GM19239 (cell line): ENCODE results near the gene HES1.
A peak's percentile ranks its signal among the peaks of the same experiment; 100 is the strongest.

Experiments
- DNase-seq: peaks from one replicate; pipeline ENCODE4 v3.0.0; 2011; ENCODE audit warnings: low spot score; ENCODE audit not compliant: insufficient read length
- FAIRE-seq: peaks from 2 replicates; lab custom pipeline; 2011; peaks lifted over from hg19 to GRCh38; lab: Jason Lieb, UNC

The HES1 gene

DNA sequence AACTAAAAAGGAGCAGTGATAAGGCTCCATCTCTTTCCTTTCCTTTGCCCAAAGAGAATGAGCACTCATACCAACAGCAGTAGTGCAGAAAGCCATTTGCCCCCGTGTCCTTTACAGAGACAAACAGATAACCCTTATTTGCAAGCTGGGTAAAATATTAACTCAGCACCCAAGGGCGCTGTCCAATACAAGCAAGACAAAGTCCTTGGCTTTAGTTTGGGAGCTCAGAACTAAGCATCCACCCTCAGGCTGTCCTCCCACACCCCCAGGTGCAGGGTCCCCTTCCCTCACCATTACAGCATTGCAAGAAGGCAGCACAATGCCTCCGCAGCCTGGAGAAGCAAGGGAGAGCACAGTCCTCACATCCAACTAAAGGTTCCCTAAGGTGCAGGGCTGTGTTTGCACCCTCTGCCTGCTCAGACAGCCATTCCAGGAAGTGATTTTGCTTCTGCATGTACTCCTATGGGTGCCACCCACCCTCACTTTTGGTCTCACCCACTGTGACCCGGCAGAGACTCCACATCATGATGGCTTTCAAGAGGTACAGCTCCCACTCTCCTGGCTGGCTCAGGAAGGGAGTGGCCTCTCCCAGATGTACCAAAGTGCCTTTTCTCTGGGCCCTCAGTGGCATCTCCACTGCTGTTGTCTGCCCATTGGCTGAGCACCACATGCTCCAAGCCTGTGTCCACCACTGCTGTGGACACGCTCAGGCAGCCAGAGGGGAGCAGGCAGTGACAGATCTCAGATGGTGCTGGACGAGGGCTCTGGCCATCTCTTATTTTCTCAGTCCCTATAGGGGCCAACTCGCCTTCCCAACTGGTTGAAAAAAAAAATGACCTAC is 34.1 kb upstream of the HES1 start:
- DNase-seq (no peak), FAIRE-seq (no peak)

DNA sequence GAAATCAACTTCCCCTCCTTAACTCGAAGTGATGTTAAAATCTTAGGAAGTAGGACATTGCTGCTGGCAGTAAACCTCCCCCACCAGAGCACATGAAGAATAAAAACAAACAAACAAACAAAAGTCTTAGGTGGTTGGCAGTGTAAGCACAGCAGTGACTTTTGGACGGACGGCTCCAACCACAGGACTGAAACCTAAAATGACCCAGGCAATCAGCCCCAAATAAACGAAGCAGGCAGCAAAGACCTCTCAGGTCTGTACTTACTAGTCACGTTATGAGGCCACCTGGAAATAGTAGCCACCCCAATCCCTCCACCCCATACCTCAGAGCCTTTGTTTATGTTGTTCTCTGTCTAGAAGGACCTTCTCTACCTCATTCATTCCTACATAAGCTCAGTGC is 33.5 kb upstream of the HES1 start:
- FAIRE-seq, result peak; percentile 58
- DNase-seq, result no peak

DNA sequence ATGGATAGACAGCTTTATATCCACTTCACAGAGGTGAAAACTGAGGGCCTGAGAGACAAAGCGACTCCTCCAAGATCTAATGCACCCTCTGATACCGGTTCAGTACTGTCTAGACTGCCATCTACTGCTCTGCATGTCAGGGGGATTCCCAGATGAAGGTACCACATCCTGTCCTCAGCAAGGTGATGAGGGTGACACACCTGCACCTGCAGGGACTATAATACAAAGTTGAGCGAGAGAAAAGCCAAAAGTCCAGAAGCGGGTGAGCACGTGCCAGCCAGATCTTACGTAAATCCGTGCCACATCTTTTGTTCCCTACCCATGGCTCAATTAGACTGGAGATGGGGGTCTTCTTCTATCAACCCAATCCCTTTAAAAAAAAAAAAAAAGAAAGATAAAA is 32.4 kb upstream of the HES1 start:
- DNase-seq (no peak), FAIRE-seq (peak; percentile 76)

DNA sequence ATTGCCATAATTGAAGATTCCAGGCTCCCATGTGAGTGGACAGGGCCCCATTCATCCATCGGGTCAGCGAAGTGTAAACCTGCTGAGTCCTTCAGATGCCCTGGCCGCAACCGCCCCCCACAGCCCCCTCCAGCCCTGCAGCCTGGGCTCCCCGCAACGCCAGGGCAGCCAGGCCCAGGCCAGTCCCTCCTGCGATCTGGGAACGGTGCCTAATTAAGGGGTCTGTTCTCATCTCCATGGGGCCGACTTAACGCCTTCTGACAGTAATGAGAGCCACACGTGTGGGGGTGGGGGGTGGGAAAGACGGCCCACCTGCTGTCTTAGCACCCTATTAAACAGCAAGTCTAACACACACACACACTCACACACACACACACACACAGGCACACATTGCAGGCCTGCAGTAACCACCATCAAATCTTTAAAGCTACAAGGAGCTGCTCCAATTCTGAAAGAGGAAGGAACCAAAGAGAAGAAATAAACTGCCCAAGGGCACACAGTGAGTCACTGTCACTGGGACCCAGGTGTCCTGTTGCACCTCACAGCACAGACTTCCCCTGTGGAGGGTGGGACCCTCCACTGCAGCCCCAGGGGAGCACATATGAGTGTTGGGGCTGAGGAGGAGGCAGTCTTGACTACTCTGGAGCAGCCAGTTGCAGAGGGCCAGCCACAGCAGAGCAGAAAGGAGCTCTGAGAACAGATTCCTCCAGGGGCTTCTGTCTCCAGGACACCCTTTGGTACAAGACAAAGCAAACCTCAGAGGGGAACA is 31.8 kb upstream of the HES1 start:
- no peak for FAIRE-seq
- no peak for DNase-seq

DNA sequence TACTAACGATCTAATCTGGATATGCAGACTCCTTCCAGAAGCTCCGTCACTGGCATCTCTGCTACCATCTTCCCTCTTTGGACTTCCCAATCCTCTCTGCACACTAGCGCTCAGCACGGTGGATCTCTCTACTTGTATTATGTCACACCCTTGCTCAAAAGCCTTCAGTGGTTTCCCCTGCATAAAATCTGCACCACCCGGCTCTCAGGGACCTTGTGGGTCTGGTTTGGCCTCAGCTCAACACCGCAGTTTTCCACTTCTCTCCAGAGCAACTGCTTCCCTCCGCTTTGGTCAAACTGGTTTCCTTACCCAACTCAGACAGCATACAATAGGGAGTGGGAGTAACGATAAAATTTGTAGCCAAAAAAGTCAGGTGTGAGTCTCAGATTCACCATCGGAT is 30.7 kb upstream of the HES1 start:
- DNase-seq, result no peak
- FAIRE-seq, result no peak

DNA sequence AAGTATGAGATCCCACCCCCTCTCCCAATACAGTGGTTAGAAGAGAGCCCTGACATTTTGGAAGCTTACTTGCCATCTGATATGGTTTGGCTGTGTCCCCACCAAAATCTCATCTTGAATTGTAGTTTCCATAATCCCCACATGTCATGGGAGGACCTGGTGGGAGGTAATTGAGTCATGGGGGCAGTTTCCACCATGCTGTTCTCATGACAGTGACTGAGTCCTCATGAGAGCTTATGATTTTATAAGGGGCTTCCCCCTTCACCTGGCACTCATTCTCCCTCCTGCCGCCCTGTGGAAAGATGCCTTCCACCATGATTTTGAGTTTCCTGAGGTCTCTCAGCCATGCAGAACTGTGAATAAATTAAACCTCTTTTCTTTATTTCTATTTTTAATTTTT is 28.8 kb upstream of the HES1 start:
- no peak for FAIRE-seq
- no peak for DNase-seq

DNA sequence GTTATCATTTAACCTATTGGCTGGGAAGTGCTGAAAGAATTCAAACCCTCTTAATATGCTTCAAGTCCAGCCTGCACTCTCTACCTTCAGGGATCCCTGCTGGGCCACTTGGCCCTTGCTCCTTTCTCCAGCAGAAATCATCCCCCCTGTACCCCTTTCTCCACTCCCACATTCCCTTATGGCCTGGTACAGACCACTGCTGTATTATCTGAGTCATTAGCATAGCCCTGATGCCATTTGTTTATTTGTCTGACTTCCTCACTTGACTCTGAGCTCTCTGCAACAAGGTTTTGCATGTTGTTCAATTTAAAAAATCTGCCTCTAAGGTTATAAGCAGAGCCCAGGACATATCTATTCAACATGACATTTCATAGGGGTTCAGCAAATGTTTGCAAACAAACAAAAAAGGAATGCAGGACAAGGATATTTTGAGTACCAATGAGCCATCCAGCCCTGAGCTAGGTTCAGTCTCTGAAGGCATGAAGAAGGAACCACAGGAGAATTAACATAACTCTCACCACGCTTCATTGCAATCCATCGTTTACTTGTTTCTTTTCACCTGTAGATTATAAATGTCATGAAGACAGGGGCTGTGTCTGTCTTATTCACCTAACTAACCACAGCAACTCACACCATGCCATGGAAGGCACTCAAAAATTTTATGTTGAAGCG is 26.6 kb upstream of the HES1 start:
- peak; percentile 4 for FAIRE-seq
- DNase-seq, result no peak

DNA sequence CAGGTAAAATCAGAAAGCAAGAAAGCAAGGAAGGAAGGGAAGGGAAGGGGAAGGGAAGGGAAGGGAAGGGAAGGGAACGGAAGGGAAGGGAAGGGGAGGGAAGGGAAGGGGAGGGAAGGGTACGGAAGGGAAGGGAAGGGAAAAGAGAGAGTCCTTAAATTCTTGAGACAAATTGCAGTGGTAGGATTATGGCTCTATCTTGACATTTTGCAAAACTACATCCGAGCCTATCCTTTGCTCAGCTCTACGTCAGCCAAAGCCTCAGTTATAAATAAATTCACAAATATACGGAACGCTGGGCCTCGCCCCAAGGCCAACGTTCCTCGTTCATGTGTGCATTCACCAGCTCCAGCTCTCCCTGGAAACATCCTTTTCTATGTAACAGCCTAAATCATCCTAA is 25.5 kb upstream of the HES1 start:
- FAIRE-seq, result no peak
- no peak for DNase-seq

DNA sequence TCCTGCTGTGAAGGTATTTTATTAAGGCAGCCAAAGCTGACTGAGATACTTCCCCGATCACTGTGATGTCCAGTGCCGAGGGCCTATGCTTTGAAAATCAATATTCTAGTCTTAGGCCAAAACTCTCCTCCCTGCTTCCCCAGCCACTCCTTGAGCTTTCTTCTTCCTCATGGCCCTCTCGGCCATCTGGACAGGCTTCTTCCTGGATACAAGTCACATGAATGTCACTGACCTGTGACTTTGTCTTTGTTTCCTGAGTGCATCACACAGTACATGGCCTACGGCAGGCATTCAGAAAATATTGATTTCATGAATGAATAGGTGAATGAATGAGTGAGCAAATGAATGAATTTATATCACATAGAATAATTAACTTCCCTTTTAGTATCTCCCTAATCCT is 24.6 kb upstream of the HES1 start:
- DNase-seq (no peak), FAIRE-seq (no peak)

DNA sequence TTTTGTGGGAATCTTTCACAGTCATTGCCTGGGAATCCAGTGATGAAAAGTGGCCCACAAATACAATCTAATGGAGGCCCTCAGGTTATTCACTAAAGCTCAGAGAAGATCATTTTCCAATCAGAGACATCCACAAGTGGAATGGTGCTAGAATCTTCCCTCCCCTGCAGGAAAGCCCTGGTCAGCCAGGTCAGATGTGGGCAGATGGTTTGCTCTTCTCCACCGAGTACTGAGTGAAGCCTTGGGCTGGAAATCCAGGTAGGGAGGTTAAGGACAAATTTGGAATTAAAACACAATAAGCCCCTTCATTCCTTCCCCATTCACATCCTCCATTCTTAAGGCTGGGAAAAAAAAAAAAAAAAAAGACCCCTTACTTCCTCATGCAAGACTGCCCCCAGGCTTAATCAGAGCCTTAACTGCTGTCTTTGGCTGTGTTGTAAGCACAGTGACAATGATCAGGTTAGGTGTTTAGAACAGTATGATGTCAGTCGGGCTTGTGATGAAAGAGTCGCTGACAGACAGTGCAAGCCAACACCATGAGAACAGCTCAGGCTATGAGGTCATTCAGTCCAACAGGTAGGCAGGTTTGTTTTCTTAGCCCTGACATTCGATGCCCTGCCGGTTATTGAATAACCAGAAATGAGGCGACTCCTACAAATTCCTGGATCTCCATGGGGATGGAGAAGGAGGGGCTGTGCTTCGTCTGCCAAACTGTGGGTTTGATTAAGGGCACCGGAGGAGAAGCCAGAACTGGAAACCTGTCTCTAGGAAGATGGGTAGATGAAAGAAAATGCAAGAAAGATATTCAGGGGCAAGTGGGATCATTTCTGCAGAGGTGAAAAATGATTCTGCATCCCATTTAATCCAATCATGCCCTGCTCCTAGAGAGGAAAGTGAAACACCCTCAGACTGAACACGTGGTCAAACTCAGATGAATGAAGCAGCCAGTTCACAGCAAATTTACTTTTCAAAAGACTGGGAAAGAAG is 23.5 kb upstream of the HES1 start:
- DNase-seq (no peak), FAIRE-seq (no peak)

DNA sequence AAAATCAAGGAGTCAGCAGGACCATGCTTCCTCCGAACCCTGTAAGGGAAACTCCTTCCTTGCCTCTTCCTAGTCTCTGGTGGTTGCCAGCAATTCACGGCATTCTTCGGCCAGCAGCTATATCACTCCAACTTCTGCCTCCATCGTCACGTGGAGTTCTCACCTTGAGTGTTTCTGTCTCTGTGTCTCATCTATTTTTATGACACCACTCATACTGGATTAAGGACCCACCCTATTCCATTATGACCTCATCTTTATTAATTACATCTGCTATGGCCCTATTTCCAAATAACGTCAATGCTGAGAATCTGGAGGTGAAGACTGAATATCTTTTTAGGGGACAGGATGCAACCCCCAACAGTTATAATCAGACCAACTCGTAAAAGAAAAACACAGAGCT is 21.8 kb upstream of the HES1 start:
- DNase-seq, result no peak
- FAIRE-seq, result no peak

DNA sequence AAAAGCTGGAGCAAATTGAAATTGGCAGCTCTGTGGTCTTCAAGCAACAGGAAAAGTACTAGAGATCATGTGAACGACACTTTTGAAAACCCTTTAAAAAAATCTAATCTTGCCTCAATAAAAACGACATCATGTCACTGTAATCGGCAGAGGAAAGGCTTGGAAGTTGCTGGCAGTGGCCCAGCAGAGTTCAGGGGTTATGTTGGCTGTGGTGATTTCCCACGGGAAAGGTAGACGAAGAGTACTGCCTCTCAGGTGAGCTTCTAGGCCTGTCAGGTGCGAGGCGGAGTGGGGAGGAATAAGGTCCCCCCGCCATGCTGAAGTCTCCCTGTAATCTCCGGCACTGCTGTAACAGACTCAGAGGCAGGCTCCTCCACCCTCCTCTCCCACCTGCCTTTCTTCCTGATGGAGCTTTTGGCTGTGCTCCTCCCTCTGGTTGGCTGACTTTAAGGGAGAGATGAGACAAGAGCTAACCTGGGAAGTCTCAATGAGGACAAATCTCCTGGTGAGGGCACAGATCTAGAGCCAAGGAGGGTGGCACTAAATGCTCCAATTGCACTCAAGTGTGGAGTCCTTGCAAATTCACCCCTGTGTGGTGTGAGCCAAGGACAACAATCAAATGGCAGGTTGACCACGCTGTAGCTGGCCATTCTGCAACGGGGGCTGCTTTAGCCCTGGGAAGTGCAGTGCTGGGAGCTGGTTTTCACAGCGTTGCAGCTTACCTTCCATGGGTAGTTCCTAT is 18.7 kb upstream of the HES1 start:
- FAIRE-seq (no peak), DNase-seq (no peak)

DNA sequence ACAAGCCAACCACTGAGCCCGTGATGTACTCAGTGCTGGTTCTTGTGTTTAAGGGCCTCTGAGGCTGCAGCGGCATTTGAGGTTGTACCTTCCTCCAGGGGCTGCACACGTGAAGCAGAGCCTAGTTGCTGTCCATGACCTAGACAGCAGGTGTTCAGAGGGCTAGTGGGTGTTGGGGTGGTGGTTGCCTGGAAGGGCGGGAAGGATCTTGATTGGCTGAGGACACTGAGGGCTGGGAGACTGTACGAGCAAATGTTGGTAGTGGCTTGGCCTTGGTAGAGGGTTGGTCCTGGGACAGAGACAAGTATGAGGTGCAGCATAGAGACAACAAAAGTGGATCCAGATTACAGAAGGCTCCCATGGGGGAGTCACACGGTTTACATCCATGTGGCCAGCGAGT is 17.0 kb upstream of the HES1 start:
- FAIRE-seq (no peak), DNase-seq (no peak)

DNA sequence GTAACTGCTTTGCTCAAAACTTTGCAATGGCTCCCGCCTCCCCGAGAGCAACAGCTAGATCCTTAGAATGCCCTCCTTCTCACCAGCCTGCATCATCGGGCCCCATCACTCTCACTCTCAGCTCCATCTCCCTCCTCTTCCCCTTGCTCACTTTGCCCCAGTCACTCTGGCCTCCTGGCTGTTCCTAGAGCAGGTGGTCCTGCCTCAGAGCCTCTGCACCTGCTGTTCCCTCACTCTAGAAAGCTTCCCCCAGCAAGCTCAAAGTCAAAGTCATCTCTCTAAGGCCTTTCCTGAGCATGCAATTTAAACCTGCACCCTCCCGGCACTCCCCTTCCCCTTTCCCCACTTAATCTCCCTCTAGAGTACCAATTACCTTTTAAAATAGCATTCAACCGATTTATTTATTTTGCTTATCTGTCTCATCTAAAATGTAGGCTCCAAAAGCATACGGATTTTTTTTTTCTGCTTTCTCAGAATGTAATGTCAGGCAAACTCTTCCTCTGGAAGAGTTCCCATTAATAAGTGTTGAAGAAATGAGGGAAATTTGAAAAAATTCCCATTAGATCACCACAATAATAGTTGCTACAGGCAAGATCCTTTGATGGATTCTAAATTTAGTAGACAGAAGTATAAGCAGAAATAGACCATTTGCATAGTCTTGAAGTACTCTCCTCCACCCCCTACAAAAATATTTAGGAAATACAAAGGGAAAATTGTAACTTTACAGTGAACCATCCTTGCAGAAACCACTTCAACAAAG is 15.9 kb upstream of the HES1 start:
- FAIRE-seq (no peak), DNase-seq (no peak)

DNA sequence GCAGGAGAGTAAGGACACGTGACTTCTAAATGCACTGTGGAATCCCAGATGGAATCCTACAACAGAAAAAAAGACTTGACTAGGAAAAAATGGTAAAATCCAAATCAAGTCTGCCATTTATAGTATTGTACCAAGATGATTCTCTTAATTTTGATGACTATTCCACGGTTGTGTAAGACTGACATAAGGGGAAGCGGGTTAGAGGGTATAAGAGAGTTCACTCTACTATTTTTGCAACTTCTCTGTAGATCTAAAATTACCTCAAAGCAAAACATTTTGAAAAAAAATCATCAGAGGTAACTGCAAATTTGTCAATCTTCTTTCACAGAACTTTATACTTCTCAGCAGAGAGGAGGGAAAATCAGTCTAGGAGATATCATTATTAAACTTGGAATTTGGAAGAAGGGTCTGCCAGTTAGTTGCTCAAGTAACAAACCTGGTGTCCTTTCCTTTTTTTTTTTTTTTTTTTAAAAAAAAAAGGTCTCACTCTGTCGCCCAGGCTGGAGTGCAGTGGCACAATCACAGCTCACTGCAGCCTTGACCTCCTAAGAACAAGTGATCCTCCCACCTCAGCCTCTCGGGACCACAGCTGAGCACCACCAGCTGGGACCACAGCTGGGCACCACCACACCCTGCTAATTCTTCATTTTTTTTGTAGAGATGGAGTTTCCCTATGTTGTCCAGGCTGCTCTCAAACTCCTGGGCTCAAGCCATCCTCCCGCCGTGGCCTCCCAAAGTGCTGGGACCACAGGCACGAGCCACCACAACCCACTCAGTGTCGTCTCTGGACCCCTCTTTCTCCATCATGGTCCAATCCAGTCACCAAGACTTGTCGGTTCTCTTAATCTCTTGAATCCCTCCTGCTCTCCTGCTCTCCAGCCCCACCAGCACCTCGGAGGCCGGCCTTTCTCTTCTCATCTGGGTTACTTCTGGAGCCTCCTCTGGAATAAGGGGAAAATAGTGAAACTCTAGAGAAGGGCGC is 14.9 kb upstream of the HES1 start:
- FAIRE-seq, result no peak
- no peak for DNase-seq

DNA sequence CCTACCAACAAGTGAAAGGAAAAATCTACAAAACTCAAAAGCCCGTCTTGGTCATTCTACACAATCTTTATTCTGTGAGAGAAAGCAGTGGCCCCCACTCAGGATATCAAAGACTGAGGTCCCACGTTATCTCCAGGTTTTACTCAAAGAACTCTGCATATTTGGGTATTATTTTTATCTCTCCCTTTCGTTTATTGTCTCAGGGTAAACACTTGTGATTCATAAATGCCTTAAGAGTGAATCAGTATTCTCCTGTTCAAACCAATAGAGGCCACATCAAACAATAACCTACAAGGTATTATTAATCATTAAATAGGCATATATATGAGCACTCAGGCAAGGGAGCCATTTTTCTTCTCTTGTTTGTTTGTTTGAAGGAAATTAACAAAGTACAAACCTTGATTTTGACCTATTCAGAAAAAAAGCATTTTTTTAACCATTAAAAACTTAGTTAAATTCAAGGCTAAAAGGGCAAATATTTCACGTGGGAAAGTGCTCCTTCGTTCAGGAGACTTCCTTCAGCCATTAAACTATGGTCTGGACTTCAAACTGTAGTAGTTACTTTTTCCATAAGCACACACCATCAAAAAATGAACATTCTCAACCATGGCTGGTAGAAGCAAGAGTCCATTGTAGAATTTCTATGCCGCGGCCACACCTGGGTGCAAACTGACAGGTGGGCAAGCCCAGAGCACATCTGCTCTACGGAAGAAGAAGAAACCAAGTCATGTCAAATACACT is 13.9 kb upstream of the HES1 start:
- no peak for DNase-seq

DNA sequence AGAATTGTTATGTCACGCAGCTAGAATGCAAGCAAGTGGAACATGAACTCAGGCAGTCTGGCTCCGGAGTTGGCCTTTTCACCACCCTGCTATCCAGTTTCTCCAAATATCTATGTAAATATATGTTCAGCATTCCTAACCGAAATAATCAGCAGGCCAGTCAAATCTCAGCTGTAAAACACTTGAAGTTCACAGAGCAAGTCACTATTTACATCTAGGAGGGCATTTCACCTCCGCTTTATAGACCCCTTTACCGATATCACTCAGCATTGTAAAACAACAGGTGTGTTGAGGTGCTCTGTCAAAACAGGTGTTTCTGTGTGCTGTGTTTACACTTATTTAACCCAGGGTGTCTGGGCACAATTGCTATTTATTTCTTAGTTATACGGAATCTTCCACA is 12.2 kb upstream of the HES1 start:
- DNase-seq (no peak), FAIRE-seq (no peak)

More for the DNA sequence above, 13.9 kb upstream of the HES1 start:
- FAIRE-seq, result no peak
